ENCODE results near the gene CDH13.

The CDH13 gene

GRCh38 chr16:83019963-83020362 lies 393.2 kb downstream of the CDH13 start:
- Histone ChIP-seq H3K9ac (ENCODE audit: low read length) (no peak overlapping the region), H3K27me3 (ENCODE audit: control insufficient read depth in 1 of 2, insufficient read depth in 2 of 2, low read length in 2 of 2) (no peaks in the 10 kb centered on the region), H3K4me1 (ENCODE audit: insufficient read depth, low read length) (no peaks in the 10 kb centered on the region), H3K36me3 (ENCODE audit: insufficient read depth, low read length) (no peaks in the 10 kb centered on the region), H3K27ac (ENCODE audit: low read depth, low read length) (no peak overlapping the region), H3K4me3 (ENCODE audit: low read depth in 1 of 2, low read length in 2 of 2) (no peak overlapping the region), H3K9me3 (ENCODE audit: low read length) (no peaks in the 10 kb centered on the region)

- Histone ChIP-seq H3K36me3 (ENCODE audit: insufficient read depth, low read length) (no peaks in the 10 kb centered on the region), H3K27me3 (ENCODE audit: control insufficient read depth in 1 of 2, insufficient read depth in 2 of 2, low read length in 2 of 2) (no peaks in the 10 kb centered on the region), H3K27ac (ENCODE audit: low read depth, low read length) (no peak overlapping the region), H3K9me3 (ENCODE audit: low read length) (no peaks in the 10 kb centered on the region), H3K9ac (ENCODE audit: low read length) (no peak overlapping the region), H3K4me1 (ENCODE audit: insufficient read depth, low read length) (no peaks in the 10 kb centered on the region), H3K4me3 (ENCODE audit: low read depth in 1 of 2, low read length in 2 of 2) (no peak overlapping the region)
Measured at GRCh38 chr16:83021045-83021444, 394.3 kb downstream of the CDH13 start.

DNA sequence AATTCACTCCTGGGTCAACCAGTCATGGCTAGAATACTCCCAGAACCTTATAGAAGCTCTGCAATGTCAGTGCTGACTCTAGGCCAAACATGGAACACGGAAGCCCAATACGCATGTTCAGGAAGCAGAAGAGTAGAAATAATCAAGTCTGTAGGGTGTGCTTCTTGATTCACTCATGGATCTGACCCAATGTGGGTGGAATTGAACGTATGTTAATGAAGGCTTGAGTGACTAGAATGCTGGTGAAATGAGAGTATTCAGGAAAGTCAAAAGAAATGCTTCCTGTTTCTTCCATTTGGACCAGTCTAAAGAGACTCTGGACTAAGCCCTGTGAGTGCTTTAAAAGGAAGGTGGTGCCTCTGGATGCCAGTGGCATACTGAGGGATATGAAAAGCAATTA lies 395.0 kb downstream of the CDH13 start:
- Histone ChIP-seq H3K27ac (ENCODE audit: low read depth, low read length) (no peak overlapping the region), H3K27me3 (ENCODE audit: control insufficient read depth in 1 of 2, insufficient read depth in 2 of 2, low read length in 2 of 2) (no peaks in the 10 kb centered on the region), H3K36me3 (ENCODE audit: insufficient read depth, low read length) (no peaks in the 10 kb centered on the region), H3K9ac (ENCODE audit: low read length) (no peak overlapping the region), H3K4me3 (ENCODE audit: low read depth in 1 of 2, low read length in 2 of 2) (no peak overlapping the region), H3K9me3 (ENCODE audit: low read length) (no peaks in the 10 kb centered on the region), H3K4me1 (ENCODE audit: insufficient read depth, low read length) (no peaks in the 10 kb centered on the region)

DNA sequence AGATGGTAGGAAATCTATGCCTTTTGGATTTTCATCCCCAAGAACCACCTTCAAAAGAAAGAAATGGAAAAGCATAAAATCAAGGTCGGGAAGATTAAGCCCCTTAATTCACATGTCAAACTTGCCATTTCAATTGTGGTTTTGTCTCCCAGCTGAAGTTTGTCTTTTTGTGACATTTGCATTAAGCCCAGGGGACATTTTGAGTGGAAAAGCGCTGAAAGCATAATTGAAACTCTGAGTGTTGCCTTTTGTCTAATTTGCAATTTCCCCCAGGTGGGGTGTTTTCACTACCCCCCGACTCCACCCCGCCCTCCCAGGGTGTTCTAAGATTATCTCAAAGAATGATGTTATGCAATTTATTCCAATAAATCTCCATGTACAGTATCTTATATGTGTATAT lies 396.2 kb downstream of the CDH13 start:
- Histone ChIP-seq H3K36me3 (ENCODE audit: insufficient read depth, low read length) (no peaks in the 10 kb centered on the region), H3K9me3 (ENCODE audit: low read length) (no peaks in the 10 kb centered on the region), H3K27ac (ENCODE audit: low read depth, low read length) (no peak overlapping the region), H3K4me1 (ENCODE audit: insufficient read depth, low read length) (no peaks in the 10 kb centered on the region), H3K4me3 (ENCODE audit: low read depth in 1 of 2, low read length in 2 of 2) (no peak overlapping the region), H3K9ac (ENCODE audit: low read length) (no peak overlapping the region), H3K27me3 (ENCODE audit: control insufficient read depth in 1 of 2, insufficient read depth in 2 of 2, low read length in 2 of 2) (no peaks in the 10 kb centered on the region)

DNA sequence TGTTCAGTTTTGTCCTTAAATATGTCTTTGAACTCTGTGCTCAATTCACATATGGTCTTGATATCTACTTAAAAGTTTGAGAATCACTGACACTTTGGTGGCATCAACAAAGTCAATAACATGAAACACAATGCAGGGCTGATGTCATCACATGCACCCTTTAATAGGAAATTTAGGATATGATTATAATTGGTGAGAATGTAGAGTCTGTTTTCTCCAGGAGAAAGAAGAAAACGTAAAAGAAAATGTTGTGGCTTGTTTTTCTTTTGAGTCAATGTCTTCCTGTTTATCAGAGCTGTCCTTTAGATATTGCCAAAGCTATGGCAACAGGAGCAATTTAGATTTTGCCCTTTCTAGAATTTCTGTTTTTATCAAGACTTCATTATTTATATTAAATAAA lies 396.9 kb downstream of the CDH13 start:
- Histone ChIP-seq H3K9ac (ENCODE audit: low read length) (no peak overlapping the region), H3K9me3 (ENCODE audit: low read length) (no peaks in the 10 kb centered on the region)

DNA sequence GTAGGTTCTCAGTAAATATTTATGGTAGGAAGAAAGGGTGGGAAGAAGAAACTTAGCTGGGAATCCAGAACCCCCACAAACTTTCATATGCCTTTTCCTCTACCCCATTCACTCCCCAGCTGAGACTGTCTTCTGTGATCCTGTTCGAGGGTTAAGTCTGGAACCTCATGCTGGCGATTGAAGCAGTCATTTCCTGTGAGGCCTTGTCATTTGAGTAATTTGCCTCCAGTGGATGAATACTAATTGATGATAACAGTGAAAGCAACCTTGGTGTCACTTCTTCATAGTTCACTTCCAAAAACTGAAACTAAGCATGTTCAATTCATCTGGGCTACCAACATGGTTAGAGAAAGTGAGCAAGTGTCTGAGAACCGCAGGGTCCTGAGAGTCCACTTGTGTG lies 401.2 kb downstream of the CDH13 start:
- Histone ChIP-seq H3K27ac (ENCODE audit: low read depth, low read length) (no peak overlapping the region), H3K9me3 (ENCODE audit: low read length) (no peaks in the 10 kb centered on the region), H3K9ac (ENCODE audit: low read length) (no peak overlapping the region), H3K4me3 (ENCODE audit: low read depth in 1 of 2, low read length in 2 of 2) (no peak overlapping the region), H3K4me1 (ENCODE audit: insufficient read depth, low read length) (no peaks in the 10 kb centered on the region), H3K36me3 (ENCODE audit: insufficient read depth, low read length) (no peaks in the 10 kb centered on the region), H3K27me3 (ENCODE audit: control insufficient read depth in 1 of 2, insufficient read depth in 2 of 2, low read length in 2 of 2) (no peaks in the 10 kb centered on the region)

More for the DNA sequence above, 396.9 kb downstream of the CDH13 start:
- Histone ChIP-seq H3K27ac (ENCODE audit: low read depth, low read length) (no peak overlapping the region), H3K36me3 (ENCODE audit: insufficient read depth, low read length) (no peaks in the 10 kb centered on the region), H3K27me3 (ENCODE audit: control insufficient read depth in 1 of 2, insufficient read depth in 2 of 2, low read length in 2 of 2) (no peaks in the 10 kb centered on the region), H3K4me1 (ENCODE audit: insufficient read depth, low read length) (no peaks in the 10 kb centered on the region), H3K4me3 (ENCODE audit: low read depth in 1 of 2, low read length in 2 of 2) (no peak overlapping the region)

GRCh38 chr16:83029467-83029866 lies 402.7 kb downstream of the CDH13 start:
- no peak overlapping the region for H3K4me3 ChIP-seq (ENCODE audit: low read depth in 1 of 2, low read length in 2 of 2)
- no peaks in the 10 kb centered on the region for H3K9me3 ChIP-seq (ENCODE audit: low read length)
- no peaks in the 10 kb centered on the region for H3K4me1 ChIP-seq (ENCODE audit: insufficient read depth, low read length)
- H3K27me3 ChIP-seq (ENCODE audit: control insufficient read depth in 1 of 2, insufficient read depth in 2 of 2, low read length in 2 of 2): no peaks in the 10 kb centered on the region
- no peaks in the 10 kb centered on the region for H3K36me3 ChIP-seq (ENCODE audit: insufficient read depth, low read length)
- H3K9ac ChIP-seq (ENCODE audit: low read length): no peak overlapping the region
- H3K27ac ChIP-seq (ENCODE audit: low read depth, low read length): no peak overlapping the region

DNA sequence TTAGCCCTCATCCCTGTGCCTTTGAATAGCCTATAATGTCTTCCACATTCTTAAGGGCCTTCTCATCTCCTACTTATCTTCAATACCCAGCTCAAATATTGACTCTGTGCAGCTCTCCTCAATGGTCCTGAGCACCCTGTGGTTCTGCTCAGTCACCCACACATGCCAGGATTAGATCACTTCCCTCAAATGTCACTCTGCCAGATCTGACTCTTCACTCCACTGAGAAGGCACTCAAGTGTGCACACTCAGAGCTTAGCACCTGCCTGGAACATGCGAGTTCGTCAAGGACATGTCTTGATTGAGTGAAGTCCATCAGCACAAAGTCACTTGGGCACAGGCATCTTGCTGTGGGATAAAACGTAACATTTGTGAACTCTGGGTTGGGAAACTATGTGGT lies 404.8 kb downstream of the CDH13 start:
- no peaks in the 10 kb centered on the region for H3K27me3 ChIP-seq (ENCODE audit: control insufficient read depth in 1 of 2, insufficient read depth in 2 of 2, low read length in 2 of 2)
- no peak overlapping the region for H3K4me3 ChIP-seq (ENCODE audit: low read depth in 1 of 2, low read length in 2 of 2)
- H3K9me3 ChIP-seq (ENCODE audit: low read length): no peaks in the 10 kb centered on the region
- no peaks in the 10 kb centered on the region for H3K36me3 ChIP-seq (ENCODE audit: insufficient read depth, low read length)
- H3K27ac ChIP-seq (ENCODE audit: low read depth, low read length): no peak overlapping the region
- no peaks in the 10 kb centered on the region for H3K4me1 ChIP-seq (ENCODE audit: insufficient read depth, low read length)
- H3K9ac ChIP-seq (ENCODE audit: low read length): no peak overlapping the region

GRCh38 chr16:83037102-83037501 lies 410.3 kb downstream of the CDH13 start:
- no peaks in the 10 kb centered on the region for H3K4me1 ChIP-seq (ENCODE audit: insufficient read depth, low read length)
- H3K9me3 ChIP-seq (ENCODE audit: low read length): no peaks in the 10 kb centered on the region
- H3K27me3 ChIP-seq (ENCODE audit: control insufficient read depth in 1 of 2, insufficient read depth in 2 of 2, low read length in 2 of 2): no peaks in the 10 kb centered on the region
- H3K27ac ChIP-seq (ENCODE audit: low read depth, low read length): no peak overlapping the region
- no peaks in the 10 kb centered on the region for H3K36me3 ChIP-seq (ENCODE audit: insufficient read depth, low read length)
- no peak overlapping the region for H3K9ac ChIP-seq (ENCODE audit: low read length)
- no peak overlapping the region for H3K4me3 ChIP-seq (ENCODE audit: low read depth in 1 of 2, low read length in 2 of 2)

DNA sequence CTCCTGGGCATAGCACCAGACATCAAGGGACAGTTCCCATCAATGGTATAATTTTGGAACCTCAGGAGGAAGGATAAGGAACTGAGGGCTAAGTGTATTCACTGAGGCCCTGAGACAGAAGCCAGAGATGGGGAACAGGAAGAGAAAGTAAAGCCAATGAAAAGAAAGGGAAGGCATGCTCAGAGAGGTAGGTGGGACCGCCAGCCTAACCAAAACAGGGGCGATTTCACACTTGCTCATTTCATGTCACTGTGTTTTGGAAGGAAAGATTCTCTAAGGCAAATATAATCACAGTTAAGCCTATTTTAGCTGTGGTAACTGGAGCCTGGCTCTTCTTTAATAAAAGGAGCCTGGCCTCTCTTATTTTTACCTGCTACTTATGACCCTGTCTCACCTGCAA lies 411.1 kb downstream of the CDH13 start:
- Histone ChIP-seq H3K9me3 (ENCODE audit: low read length) (no peaks in the 10 kb centered on the region), H3K27me3 (ENCODE audit: control insufficient read depth in 1 of 2, insufficient read depth in 2 of 2, low read length in 2 of 2) (no peaks in the 10 kb centered on the region), H3K4me3 (ENCODE audit: low read depth in 1 of 2, low read length in 2 of 2) (no peak overlapping the region), H3K9ac (ENCODE audit: low read length) (no peak overlapping the region), H3K36me3 (ENCODE audit: insufficient read depth, low read length) (no peaks in the 10 kb centered on the region), H3K4me1 (ENCODE audit: insufficient read depth, low read length) (no peaks in the 10 kb centered on the region), H3K27ac (ENCODE audit: low read depth, low read length) (no peak overlapping the region)

GRCh38 chr16:83040174-83040573 lies 413.4 kb downstream of the CDH13 start:
- Histone ChIP-seq H3K27ac (ENCODE audit: low read depth, low read length) (no peak overlapping the region), H3K36me3 (ENCODE audit: insufficient read depth, low read length) (no peaks in the 10 kb centered on the region), H3K27me3 (ENCODE audit: control insufficient read depth in 1 of 2, insufficient read depth in 2 of 2, low read length in 2 of 2) (no peaks in the 10 kb centered on the region), H3K9ac (ENCODE audit: low read length) (no peak overlapping the region), H3K4me3 (ENCODE audit: low read depth in 1 of 2, low read length in 2 of 2) (no peak overlapping the region), H3K4me1 (ENCODE audit: insufficient read depth, low read length) (no peaks in the 10 kb centered on the region), H3K9me3 (ENCODE audit: low read length) (no peaks in the 10 kb centered on the region)

- no peaks in the 10 kb centered on the region for H3K27me3 ChIP-seq (ENCODE audit: control insufficient read depth in 1 of 2, insufficient read depth in 2 of 2, low read length in 2 of 2)
- H3K9me3 ChIP-seq (ENCODE audit: low read length): no peaks in the 10 kb centered on the region
- no peak overlapping the region for H3K4me3 ChIP-seq (ENCODE audit: low read depth in 1 of 2, low read length in 2 of 2)
- H3K27ac ChIP-seq (ENCODE audit: low read depth, low read length): no peak overlapping the region
- H3K4me1 ChIP-seq (ENCODE audit: insufficient read depth, low read length): no peaks in the 10 kb centered on the region
- no peak overlapping the region for H3K9ac ChIP-seq (ENCODE audit: low read length)
- no peaks in the 10 kb centered on the region for H3K36me3 ChIP-seq (ENCODE audit: insufficient read depth, low read length)
Measured at GRCh38 chr16:83044589-83044988, 417.8 kb downstream of the CDH13 start.

Measured in muscle layer of colon (tissue), 2 donors.